GM18870 (cell line): Measurements from ENCODE around the gene DLG1.

Experiments used
- ATAC-seq: cut with Tn5 transposase; IDR thresholded peaks from one replicate; pipeline ENCODE4 v1.9.1; 2021; ENCODE audit warnings: moderate library complexity; ENCODE audit not compliant: unreplicated experiment

Gene DLG1

GRCh38 chr3:197021729-197022404, 276.5 kb downstream of the DLG1 start:
- no peak for ATAC-seq

GRCh38 chr3:197021231-197021630, 277.2 kb downstream of the DLG1 start:
- no peak for ATAC-seq

GRCh38 chr3:197019535-197019934, 278.9 kb downstream of the DLG1 start:
- no peak for ATAC-seq

- no peak for ATAC-seq
These were observed 279.4 kb downstream of the DLG1 start for GRCh38 chr3:197019021-197019420.

GRCh38 chr3:197017003-197017402, 281.4 kb downstream of the DLG1 start:
- no peak for ATAC-seq

GRCh38 chr3:197015790-197016736, 282.3 kb downstream of the DLG1 start:
- no peak for ATAC-seq

- no peak for ATAC-seq
These were observed 283.4 kb downstream of the DLG1 start for GRCh38 chr3:197014942-197015575.

GRCh38 chr3:197014024-197014423, 284.4 kb downstream of the DLG1 start:
- no peak for ATAC-seq

GRCh38 chr3:197012540-197012883, 285.9 kb downstream of the DLG1 start:
- ATAC-seq = no peak

GRCh38 chr3:197011780-197012539, 286.5 kb downstream of the DLG1 start:
- no peak for ATAC-seq

GRCh38 chr3:197010556-197011351, 287.7 kb downstream of the DLG1 start:
- no peak for ATAC-seq

- no peak for ATAC-seq
These were observed 288.8 kb downstream of the DLG1 start for GRCh38 chr3:197009532-197010019.

GRCh38 chr3:197008436-197009209, 289.8 kb downstream of the DLG1 start:
- no peak for ATAC-seq

GRCh38 chr3:197007953-197008352, 290.5 kb downstream of the DLG1 start:
- no peak for ATAC-seq

- ATAC-seq = no peak
These were observed 291.0 kb downstream of the DLG1 start for GRCh38 chr3:197007296-197007940.

- ATAC-seq = no peak
These were observed 291.6 kb downstream of the DLG1 start for GRCh38 chr3:197006860-197007259.

- ATAC-seq = no peak
These were observed 292.0 kb downstream of the DLG1 start for GRCh38 chr3:197006446-197006845.

GRCh38 chr3:197003461-197004385, 294.7 kb downstream of the DLG1 start:
- no peak for ATAC-seq
